Measurements from ENCODE around the gene TMEM202. TPM values are rescaled to one million over a fixed set of nuclear protein-coding genes. Genes with fewer than 3 reads are reported as not detected.
"Not testable (repeated sequence)": the region's sequence is repeated elsewhere in the genome, so short reads cannot be mapped to it uniquely, and the experiment has no call there.

The TMEM202 gene
- polyA plus RNA-seq, 3 donors = not detected

DNA sequence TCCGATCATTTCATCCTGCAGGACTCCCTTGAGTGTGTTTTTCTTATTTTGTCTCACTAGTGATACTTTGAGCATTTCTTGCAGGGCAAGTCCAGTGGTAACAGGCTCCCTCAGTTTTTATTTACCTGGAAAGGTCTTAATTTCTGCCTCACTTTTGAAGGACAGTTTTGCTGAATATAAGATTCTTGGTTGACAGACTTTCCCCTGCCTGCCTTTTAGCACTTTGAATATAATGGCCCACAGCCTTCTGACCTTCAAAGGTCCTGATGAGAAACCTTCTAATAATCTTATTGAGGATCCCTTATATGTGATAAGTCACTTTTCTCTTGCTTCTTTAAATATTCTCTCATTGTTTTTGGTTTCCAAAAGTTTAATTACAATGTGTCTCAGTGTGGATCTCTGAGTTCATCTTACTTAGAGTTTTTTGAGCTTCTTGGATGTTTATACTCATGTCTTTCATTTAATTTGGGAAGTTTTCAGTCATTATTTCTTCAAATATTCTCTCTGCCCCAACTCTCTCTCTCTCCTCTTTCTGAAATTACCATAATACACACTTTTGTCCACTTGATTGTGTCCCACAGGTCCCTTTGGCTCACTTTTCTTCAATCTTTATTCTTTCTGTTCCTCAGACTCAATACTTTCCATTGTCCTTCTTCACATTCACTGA lies 39.7 kb downstream of the TMEM202 start:
- Histone ChIP-seq H2AFZ (ENCODE audit: insufficient read depth, low read depth, low read length, poor library complexity, severe bottlenecking) (no peak overlapping the region), H3K79me2 (ENCODE audit: insufficient read depth, low read length) (no peaks in the 10 kb centered on the region), H3K4me3 (replicated peaks in 1 of 3; ENCODE audit: low read depth in 2 of 3, low read length in 3 of 3) (no peak overlapping the region), H3K27ac (ENCODE audit: low read depth in 1 of 2, low read length in 2 of 2) (no peak overlapping the region), H3K4me1 (ENCODE audit: control insufficient read depth in 1 of 2, insufficient read depth in 2 of 2, low read length in 2 of 2) (no peaks in the 10 kb centered on the region), H3K9ac (ENCODE audit: insufficient read depth, low read length, poor library complexity, severe bottlenecking) (no peak overlapping the region), H3K36me3 (replicated peaks in 1 of 2; ENCODE audit: control insufficient read depth in 1 of 2, insufficient read depth in 2 of 2, low read length in 2 of 2) (no peaks in the 10 kb centered on the region), H3K27me3 (ENCODE audit: control insufficient read depth in 2 of 2, insufficient read depth in 2 of 2, low read length in 2 of 2) (peaks cover 2 to 3% of the 10 kb centered on the region in 2 donors), H4K20me1 (ENCODE audit: insufficient read depth, low read length) (no peaks in the 10 kb centered on the region), H3K9me3 (replicated peaks in 1 of 2; ENCODE audit: control insufficient read depth in 1 of 2, insufficient read depth in 1 of 2, low read length in 2 of 2) (peaks cover 13 to 17% of the 10 kb centered on the region in 2 donors), H3K4me2 (replicated peaks; ENCODE audit: extremely low read depth, low read length, poor library complexity, severe bottlenecking) (no peak overlapping the region)
- WGBS (ENCODE audit: insufficient coverage) = no CpG with 5 or more reads among the region's 1 CpG
- intact Hi-C loops (cut with micrococcal nuclease) = no loop called here
- no peak overlapping the region for H3K27ac Mint-ChIP-seq
- H3K27me3 Mint-ChIP-seq (ENCODE audit: low read depth in 3 of 3) = peaks cover 4 to 9% (median 6%) of the 10 kb centered on the region in 3 donors
- TF ChIP-seq, protein P1, sequence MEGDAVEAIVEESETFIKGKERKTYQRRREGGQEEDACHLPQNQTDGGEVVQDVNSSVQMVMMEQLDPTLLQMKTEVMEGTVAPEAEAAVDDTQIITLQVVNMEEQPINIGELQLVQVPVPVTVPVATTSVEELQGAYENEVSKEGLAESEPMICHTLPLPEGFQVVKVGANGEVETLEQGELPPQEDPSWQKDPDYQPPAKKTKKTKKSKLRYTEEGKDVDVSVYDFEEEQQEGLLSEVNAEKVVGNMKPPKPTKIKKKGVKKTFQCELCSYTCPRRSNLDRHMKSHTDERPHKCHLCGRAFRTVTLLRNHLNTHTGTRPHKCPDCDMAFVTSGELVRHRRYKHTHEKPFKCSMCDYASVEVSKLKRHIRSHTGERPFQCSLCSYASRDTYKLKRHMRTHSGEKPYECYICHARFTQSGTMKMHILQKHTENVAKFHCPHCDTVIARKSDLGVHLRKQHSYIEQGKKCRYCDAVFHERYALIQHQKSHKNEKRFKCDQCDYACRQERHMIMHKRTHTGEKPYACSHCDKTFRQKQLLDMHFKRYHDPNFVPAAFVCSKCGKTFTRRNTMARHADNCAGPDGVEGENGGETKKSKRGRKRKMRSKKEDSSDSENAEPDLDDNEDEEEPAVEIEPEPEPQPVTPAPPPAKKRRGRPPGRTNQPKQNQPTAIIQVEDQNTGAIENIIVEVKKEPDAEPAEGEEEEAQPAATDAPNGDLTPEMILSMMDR (IDR thresholded peaks at IDR 0.05) = no peak
- no peaks in the 10 kb centered on the region for H3K36me3 Mint-ChIP-seq
- DNase-seq = no peak
- H3K4me3 Mint-ChIP-seq = no peak overlapping the region
- no peaks in the 10 kb centered on the region for H3K4me1 Mint-ChIP-seq
- H3K9me3 Mint-ChIP-seq = peaks cover 17 to 41% (median 28%) of the 10 kb centered on the region in 7 donors

DNA sequence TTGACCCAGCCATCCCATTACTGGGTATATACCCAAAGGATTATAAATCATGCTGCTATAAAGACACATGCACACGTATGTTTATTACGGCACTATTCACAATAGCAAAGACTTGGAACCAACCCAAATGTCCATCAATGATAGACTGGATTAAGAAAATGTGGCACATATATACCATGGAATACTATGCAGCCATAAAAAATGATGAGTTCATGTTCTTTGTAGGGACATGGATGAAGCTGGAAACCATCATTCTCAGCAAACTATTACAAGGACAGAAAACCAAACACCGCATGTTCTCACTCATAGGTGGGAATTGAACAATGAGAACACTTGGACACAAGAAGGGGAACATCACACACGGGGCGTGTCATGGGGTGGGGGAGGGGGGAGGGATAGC lies 44.7 kb downstream of the TMEM202 start:
- Mint-ChIP-seq H3K27ac (peak overlapping the region in 1 of 7 donors; percentile 13), H3K9me3 (peaks cover 8 to 27% (median 15%) of the 10 kb centered on the region in 7 donors), H3K27me3 (ENCODE audit: low read depth in 3 of 3) (peaks cover 6 to 16% (median 9%) of the 10 kb centered on the region in 3 donors)
- H4K20me1 ChIP-seq (ENCODE audit: insufficient read depth, low read length); H3K9ac ChIP-seq (ENCODE audit: insufficient read depth, low read length, poor library complexity, severe bottlenecking); H3K36me3 Mint-ChIP-seq; H3K27me3 ChIP-seq (ENCODE audit: control insufficient read depth in 2 of 2, insufficient read depth in 2 of 2, low read length in 2 of 2); H3K27ac ChIP-seq (ENCODE audit: low read depth in 1 of 2, low read length in 2 of 2); H3K4me3 ChIP-seq (replicated peaks in 1 of 3; ENCODE audit: low read depth in 2 of 3, low read length in 3 of 3); H2AFZ ChIP-seq (ENCODE audit: insufficient read depth, low read depth, low read length, poor library complexity, severe bottlenecking); H3K4me2 ChIP-seq (replicated peaks; ENCODE audit: extremely low read depth, low read length, poor library complexity, severe bottlenecking); H3K4me3 Mint-ChIP-seq; intact Hi-C loops (cut with micrococcal nuclease); DNase-seq; H3K9me3 ChIP-seq (replicated peaks in 1 of 2; ENCODE audit: control insufficient read depth in 1 of 2, insufficient read depth in 1 of 2, low read length in 2 of 2); H3K79me2 ChIP-seq (ENCODE audit: insufficient read depth, low read length); H3K4me1 Mint-ChIP-seq; H3K4me1 ChIP-seq (ENCODE audit: control insufficient read depth in 1 of 2, insufficient read depth in 2 of 2, low read length in 2 of 2); H3K36me3 ChIP-seq (replicated peaks in 1 of 2; ENCODE audit: control insufficient read depth in 1 of 2, insufficient read depth in 2 of 2, low read length in 2 of 2): not testable (repeated sequence)
- no CpG with 5 or more reads among the region's 5 CpGs for WGBS (ENCODE audit: insufficient coverage)
